ENCODE data around the gene TET1.
"Not testable (repeated sequence)": the region's sequence is repeated elsewhere in the genome, so short reads cannot be mapped to it uniquely, and the experiment has no call there.

The TET1 gene

GRCh38 chr10:68610023-68610422 is 49.9 kb downstream of the TET1 start:
- 97% methylated on average over 5 of the region's 10 CpGs for WGBS (ENCODE audit: insufficient coverage)
- H3K4me3 ChIP-seq (ENCODE audit: control insufficient read depth in 1 of 7, extremely low read depth in 1 of 7, insufficient read depth in 4 of 7, low read depth in 2 of 7, low read length in 6 of 7); DNase-seq; H3K36me3 ChIP-seq (ENCODE audit: control insufficient read depth in 4 of 4, insufficient read depth in 4 of 4, low read length in 3 of 4); CTCF ChIA-PET; H3K27me3 ChIP-seq (replicated peaks in 2 of 5; ENCODE audit: control insufficient read depth in 4 of 5, insufficient read depth in 5 of 5, low read length in 4 of 5); H3K27ac ChIP-seq (ENCODE audit: insufficient read depth in 1 of 2, low read depth in 1 of 2, low read length in 2 of 2, poor library complexity in 1 of 2, severe bottlenecking in 2 of 2); H3K9me3 ChIP-seq (ENCODE audit: control extremely low read depth in 1 of 5, control insufficient read depth in 4 of 5, insufficient read depth in 2 of 5, low read depth in 1 of 5, low read length in 4 of 5); H3K4me1 ChIP-seq (ENCODE audit: control extremely low read depth in 1 of 4, control insufficient read depth in 4 of 4, insufficient read depth in 4 of 4, low read length in 3 of 4); POLR2A ChIA-PET: not testable (repeated sequence)

- ChIA-PET CTCF (no interaction called here), POLR2A (no interaction called here)
- Histone ChIP-seq H3K36me3 (ENCODE audit: control insufficient read depth in 4 of 4, insufficient read depth in 4 of 4, low read length in 3 of 4) (no peaks in the 10 kb centered on the region), H3K27ac (ENCODE audit: insufficient read depth in 1 of 2, low read depth in 1 of 2, low read length in 2 of 2, poor library complexity in 1 of 2, severe bottlenecking in 2 of 2) (no peak overlapping the region), H3K9me3 (ENCODE audit: control extremely low read depth in 1 of 5, control insufficient read depth in 4 of 5, insufficient read depth in 2 of 5, low read depth in 1 of 5, low read length in 4 of 5) (no peaks in the 10 kb centered on the region), H3K4me3 (ENCODE audit: control insufficient read depth in 1 of 7, extremely low read depth in 1 of 7, insufficient read depth in 4 of 7, low read depth in 2 of 7, low read length in 6 of 7) (no peak overlapping the region), H3K4me1 (ENCODE audit: control extremely low read depth in 1 of 4, control insufficient read depth in 4 of 4, insufficient read depth in 4 of 4, low read length in 3 of 4) (no peaks in the 10 kb centered on the region), H3K27me3 (replicated peaks in 2 of 5; ENCODE audit: control insufficient read depth in 4 of 5, insufficient read depth in 5 of 5, low read length in 4 of 5) (no peaks in the 10 kb centered on the region)
- 100% methylated on average over 1 of the region's 3 CpGs for WGBS (ENCODE audit: insufficient coverage)
- DNase-seq = no peak
Measured at GRCh38 chr10:68611227-68611626, 51.1 kb downstream of the TET1 start.

GRCh38 chr10:68613974-68614373 is 53.8 kb downstream of the TET1 start:
- DNase-seq; POLR2A ChIA-PET; H3K27me3 ChIP-seq (replicated peaks in 2 of 5; ENCODE audit: control insufficient read depth in 4 of 5, insufficient read depth in 5 of 5, low read length in 4 of 5); H3K36me3 ChIP-seq (ENCODE audit: control insufficient read depth in 4 of 4, insufficient read depth in 4 of 4, low read length in 3 of 4); H3K9me3 ChIP-seq (ENCODE audit: control extremely low read depth in 1 of 5, control insufficient read depth in 4 of 5, insufficient read depth in 2 of 5, low read depth in 1 of 5, low read length in 4 of 5); H3K4me1 ChIP-seq (ENCODE audit: control extremely low read depth in 1 of 4, control insufficient read depth in 4 of 4, insufficient read depth in 4 of 4, low read length in 3 of 4); H3K27ac ChIP-seq (ENCODE audit: insufficient read depth in 1 of 2, low read depth in 1 of 2, low read length in 2 of 2, poor library complexity in 1 of 2, severe bottlenecking in 2 of 2); H3K4me3 ChIP-seq (ENCODE audit: control insufficient read depth in 1 of 7, extremely low read depth in 1 of 7, insufficient read depth in 4 of 7, low read depth in 2 of 7, low read length in 6 of 7): not testable (repeated sequence)
- CTCF ChIA-PET = interaction anchor here (0.7 kb wide), 1 partner anchor 173 kb away, joined by 3 read pairs; no protein-coding TSS in a partner anchor

- 94% methylated on average over 4 of the region's 10 CpGs for WGBS (ENCODE audit: insufficient coverage)
- H3K27ac ChIP-seq (ENCODE audit: insufficient read depth in 1 of 2, low read depth in 1 of 2, low read length in 2 of 2, poor library complexity in 1 of 2, severe bottlenecking in 2 of 2); H3K27me3 ChIP-seq (replicated peaks in 2 of 5; ENCODE audit: control insufficient read depth in 4 of 5, insufficient read depth in 5 of 5, low read length in 4 of 5); CTCF ChIA-PET; H3K4me1 ChIP-seq (ENCODE audit: control extremely low read depth in 1 of 4, control insufficient read depth in 4 of 4, insufficient read depth in 4 of 4, low read length in 3 of 4); DNase-seq; H3K4me3 ChIP-seq (ENCODE audit: control insufficient read depth in 1 of 7, extremely low read depth in 1 of 7, insufficient read depth in 4 of 7, low read depth in 2 of 7, low read length in 6 of 7); H3K9me3 ChIP-seq (ENCODE audit: control extremely low read depth in 1 of 5, control insufficient read depth in 4 of 5, insufficient read depth in 2 of 5, low read depth in 1 of 5, low read length in 4 of 5); H3K36me3 ChIP-seq (ENCODE audit: control insufficient read depth in 4 of 4, insufficient read depth in 4 of 4, low read length in 3 of 4); POLR2A ChIA-PET: not testable (repeated sequence)
Measured at GRCh38 chr10:68617691-68618090, 57.6 kb downstream of the TET1 start.

GRCh38 chr10:68618234-68618633 is 58.1 kb downstream of the TET1 start:
- POLR2A ChIA-PET = no interaction called here
- Histone ChIP-seq H3K4me3 (ENCODE audit: control insufficient read depth in 1 of 7, extremely low read depth in 1 of 7, insufficient read depth in 4 of 7, low read depth in 2 of 7, low read length in 6 of 7) (no peak overlapping the region), H3K9me3 (ENCODE audit: control extremely low read depth in 1 of 5, control insufficient read depth in 4 of 5, insufficient read depth in 2 of 5, low read depth in 1 of 5, low read length in 4 of 5) (no peaks in the 10 kb centered on the region), H3K27ac (ENCODE audit: insufficient read depth in 1 of 2, low read depth in 1 of 2, low read length in 2 of 2, poor library complexity in 1 of 2, severe bottlenecking in 2 of 2) (no peak overlapping the region), H3K36me3 (ENCODE audit: control insufficient read depth in 4 of 4, insufficient read depth in 4 of 4, low read length in 3 of 4) (peaks cover 0 to 2% (median 0%) of the 10 kb centered on the region in 4 experiments), H3K4me1 (ENCODE audit: control extremely low read depth in 1 of 4, control insufficient read depth in 4 of 4, insufficient read depth in 4 of 4, low read length in 3 of 4) (peaks cover 0 to 6% (median 0%) of the 10 kb centered on the region in 4 experiments), H3K27me3 (replicated peaks in 2 of 5; ENCODE audit: control insufficient read depth in 4 of 5, insufficient read depth in 5 of 5, low read length in 4 of 5) (no peaks in the 10 kb centered on the region)
- no peak for DNase-seq
- CTCF ChIA-PET = no interaction called here
- WGBS (ENCODE audit: insufficient coverage) = no CpG with 5 or more reads among the region's 1 CpG

GRCh38 chr10:68619595-68619994 is 59.5 kb downstream of the TET1 start:
- POLR2A ChIA-PET = no interaction called here
- WGBS (ENCODE audit: insufficient coverage) = 100% methylated on average over 1 of the region's 3 CpGs
- Histone ChIP-seq H3K27me3 (replicated peaks in 2 of 5; ENCODE audit: control insufficient read depth in 4 of 5, insufficient read depth in 5 of 5, low read length in 4 of 5) (no peaks in the 10 kb centered on the region), H3K4me3 (ENCODE audit: control insufficient read depth in 1 of 7, extremely low read depth in 1 of 7, insufficient read depth in 4 of 7, low read depth in 2 of 7, low read length in 6 of 7) (no peak overlapping the region), H3K9me3 (ENCODE audit: control extremely low read depth in 1 of 5, control insufficient read depth in 4 of 5, insufficient read depth in 2 of 5, low read depth in 1 of 5, low read length in 4 of 5) (no peaks in the 10 kb centered on the region), H3K4me1 (ENCODE audit: control extremely low read depth in 1 of 4, control insufficient read depth in 4 of 4, insufficient read depth in 4 of 4, low read length in 3 of 4) (peaks cover 0 to 6% (median 0%) of the 10 kb centered on the region in 4 experiments), H3K27ac (ENCODE audit: insufficient read depth in 1 of 2, low read depth in 1 of 2, low read length in 2 of 2, poor library complexity in 1 of 2, severe bottlenecking in 2 of 2) (no peak overlapping the region), H3K36me3 (ENCODE audit: control insufficient read depth in 4 of 4, insufficient read depth in 4 of 4, low read length in 3 of 4) (peaks cover 0 to 2% (median 0%) of the 10 kb centered on the region in 4 experiments)
- DNase-seq = no peak
- CTCF ChIA-PET = interaction anchor here (1.2 kb wide), 1 partner anchor 19 kb away, joined by 5 read pairs; no protein-coding TSS in a partner anchor

- 100% methylated on average over 1 of the region's 4 CpGs for WGBS (ENCODE audit: insufficient coverage)
- ChIA-PET CTCF (no interaction called here), POLR2A (no interaction called here)
- Histone ChIP-seq H3K4me1 (ENCODE audit: control extremely low read depth in 1 of 4, control insufficient read depth in 4 of 4, insufficient read depth in 4 of 4, low read length in 3 of 4) (peaks cover 5 to 26% (median 9%) of the 10 kb centered on the region in 4 experiments), H3K9me3 (ENCODE audit: control extremely low read depth in 1 of 5, control insufficient read depth in 4 of 5, insufficient read depth in 2 of 5, low read depth in 1 of 5, low read length in 4 of 5) (no peaks in the 10 kb centered on the region), H3K27ac (ENCODE audit: insufficient read depth in 1 of 2, low read depth in 1 of 2, low read length in 2 of 2, poor library complexity in 1 of 2, severe bottlenecking in 2 of 2) (no peak overlapping the region), H3K36me3 (ENCODE audit: control insufficient read depth in 4 of 4, insufficient read depth in 4 of 4, low read length in 3 of 4) (peaks cover 0 to 2% (median 0%) of the 10 kb centered on the region in 4 experiments), H3K27me3 (replicated peaks in 2 of 5; ENCODE audit: control insufficient read depth in 4 of 5, insufficient read depth in 5 of 5, low read length in 4 of 5) (no peaks in the 10 kb centered on the region), H3K4me3 (ENCODE audit: control insufficient read depth in 1 of 7, extremely low read depth in 1 of 7, insufficient read depth in 4 of 7, low read depth in 2 of 7, low read length in 6 of 7) (no peak overlapping the region)
- DNase-seq = no peak
Measured at GRCh38 chr10:68625316-68625921, 65.3 kb downstream of the TET1 start.

All from common myeloid progenitor, CD34-positive (primary cell).